GM23338 (cell line): ENCODE measurements around the gene MCTP1. TPM values are rescaled to one million over a fixed set of nuclear protein-coding genes. Genes with fewer than 3 reads are reported as not detected.

Source experiments
- ATAC-seq: fragments of 200-7000 bp; cut with Tn5 transposase; 3 replicates; pipeline ENCODE4 v1.9.1; 2020
- DNase-seq: peaks from one replicate; pipeline ENCODE4 v3.0.0-alpha.2; 2015; ENCODE audit warnings: low spot score
- H2AFZ ChIP-seq: fragments of 200-600 bp; sonication (generic); 2 replicates; pipeline ENCODE4 v1.8.0; 2016; ENCODE audit warnings: antibody characterized with exemption, mild to moderate bottlenecking, moderate library complexity
- H3F3A ChIP-seq: fragments of 200-600 bp; sonication (generic); replicated peaks from 2 replicates; pipeline ENCODE4 v1.8.0; 2017; ENCODE audit warnings: antibody characterized with exemption, mixed run types, low read depth
- H3K27ac ChIP-seq: fragments of 200-600 bp; sonication (generic); 2 replicates; pipeline ENCODE4 v1.6.1; 2016; ENCODE audit warnings: low read depth
- H3K27me3 ChIP-seq: fragments of 200-600 bp; sonication (generic); 2 replicates; pipeline ENCODE4 v1.8.0; 2016; ENCODE audit warnings: mild to moderate bottlenecking, mixed run types, moderate library complexity; ENCODE audit not compliant: insufficient read depth
- H3K36me3 ChIP-seq: fragments of 200-600 bp; sonication (generic); 2 replicates; pipeline ENCODE4 v1.8.0; 2016; ENCODE audit warnings: mild to moderate bottlenecking; ENCODE audit not compliant: insufficient read depth
- H3K4me1 ChIP-seq: fragments of 200-600 bp; sonication (generic); 2 replicates; pipeline ENCODE4 v1.8.0; 2016; ENCODE audit warnings: mild to moderate bottlenecking, moderate library complexity; ENCODE audit not compliant: insufficient read depth
- H3K4me2 ChIP-seq: fragments of 200-600 bp; sonication (generic); 2 replicates; pipeline ENCODE4 v1.7.1; 2017; ENCODE audit warnings: mixed run types
- H3K4me3 ChIP-seq: fragments of 200-600 bp; sonication (generic); 2 replicates; pipeline ENCODE4 v1.6.1; 2016; ENCODE audit warnings: mixed run types
- H3K79me2 ChIP-seq: fragments of 200-600 bp; sonication (generic); replicated peaks from 2 replicates; pipeline ENCODE4 v1.8.0; 2017; ENCODE audit warnings: mild to moderate bottlenecking; ENCODE audit not compliant: insufficient read depth
- H3K9me2 ChIP-seq: fragments of 200-600 bp; sonication (generic); 2 replicates; pipeline ENCODE4 v1.8.0; 2017; ENCODE audit not compliant: insufficient read depth
- H4K20me1 ChIP-seq: fragments of 200-600 bp; sonication (generic); replicated peaks from 2 replicates; pipeline ENCODE4 v1.8.0; 2017; ENCODE audit warnings: mild to moderate bottlenecking; ENCODE audit not compliant: insufficient read depth
- H3K27ac Mint-ChIP-seq: 2 replicates; pipeline ENCODE4 v1.8.0; 2020; ENCODE audit warnings: inconsistent platforms, mild to moderate bottlenecking, moderate library complexity, mixed read lengths
- H3K27me3 Mint-ChIP-seq: 3 replicates; pipeline ENCODE4 v1.8.0; 2022; ENCODE audit warnings: low read depth, mild to moderate bottlenecking, moderate library complexity, mixed read lengths, inconsistent platforms; ENCODE audit not compliant: insufficient read depth, poor library complexity
- H3K36me3 Mint-ChIP-seq: 3 replicates; pipeline ENCODE4 v1.8.0; 2021; ENCODE audit warnings: low read depth, mild to moderate bottlenecking, inconsistent platforms, moderate library complexity, mixed read lengths
- H3K4me1 Mint-ChIP-seq: 3 replicates; pipeline ENCODE4 v1.8.0; 2020; ENCODE audit warnings: mild to moderate bottlenecking, inconsistent platforms, mixed read lengths
- H3K4me3 Mint-ChIP-seq: 3 replicates; pipeline ENCODE4 v1.8.0; 2021; ENCODE audit warnings: moderate library complexity, mild to moderate bottlenecking, inconsistent platforms, mixed read lengths
- H3K9me3 Mint-ChIP-seq: 3 replicates; pipeline ENCODE4 v1.8.0; 2020; ENCODE audit warnings: moderate library complexity, mild to moderate bottlenecking, inconsistent platforms, mixed read lengths
- CREB1 ChIP-seq: fragments of 250-450 bp; sonication (Bioruptor Pico); IDR thresholded peaks from 2 replicates; pipeline ENCODE4 v1.5.0; 2020; ENCODE audit warnings: low read depth, mild to moderate bottlenecking, moderate library complexity
- CTCF ChIP-seq, 2 experiments: fragments of 200-600 bp in 1 of 2; sonication (generic) in 1 of 2; conservative IDR thresholded peaks; 2 replicates each; pipeline versions ENCODE4 v1.5.1 to v1.6.1; 2016 to 2017; ENCODE audit warnings: antibody characterized with exemption in 2 of 2, low read depth in 2 of 2, mild to moderate bottlenecking in 2 of 2, moderate library complexity in 1 of 2
- ETS1 ChIP-seq: IDR thresholded peaks from 2 replicates; pipeline ENCODE4 v1.6.1; 2016; ENCODE audit warnings: antibody characterized with exemption
- EZH2 ChIP-seq: fragments of 200-600 bp; sonication (generic); IDR thresholded peaks from one replicate; pipeline ENCODE4 v1.8.0; 2017; ENCODE audit warnings: antibody characterized with exemption, mild to moderate bottlenecking, low read depth; ENCODE audit not compliant: unreplicated experiment
- EZH2phosphoT487 ChIP-seq: fragments of 200-600 bp; sonication (generic); IDR thresholded peaks from one replicate; pipeline ENCODE4 v1.8.1; 2018; ENCODE audit warnings: antibody characterized with exemption; ENCODE audit not compliant: unreplicated experiment
- JUNB ChIP-seq: IDR thresholded peaks from one replicate; pipeline ENCODE4 v1.6.1; 2016; ENCODE audit warnings: antibody characterized with exemption; ENCODE audit not compliant: unreplicated experiment
- NANOG ChIP-seq: IDR thresholded peaks from 2 replicates; pipeline ENCODE4 v1.6.1; 2016; ENCODE audit warnings: antibody characterized with exemption, borderline replicate concordance
- POLR2AphosphoS5 ChIP-seq: IDR thresholded peaks from 2 replicates; pipeline ENCODE4 v1.6.1; 2016; ENCODE audit warnings: antibody characterized with exemption, low read depth
- REST ChIP-seq: IDR thresholded peaks from one replicate; pipeline ENCODE4 v1.6.1; 2018; ENCODE audit warnings: antibody characterized with exemption; ENCODE audit not compliant: unreplicated experiment
- ZNF114 ChIP-seq: fragments of 250-450 bp; sonication (Bioruptor Pico); IDR thresholded peaks from 2 replicates; pipeline ENCODE4 v1.5.0; 2020; ENCODE audit warnings: mild to moderate bottlenecking, moderate library complexity
- ZNF331 ChIP-seq: fragments of 250-450 bp; sonication (Bioruptor Pico); IDR thresholded peaks from 2 replicates; pipeline ENCODE4 v1.5.0; 2020; ENCODE audit warnings: low read depth, mild to moderate bottlenecking, moderate library complexity
- ZNF462 ChIP-seq: fragments of 250-450 bp; sonication (Bioruptor Pico); IDR thresholded peaks from 2 replicates; pipeline ENCODE4 v1.5.0; 2020; ENCODE audit warnings: mild to moderate bottlenecking, moderate library complexity
- polyA plus RNA-seq: library from polyadenylated mRNA; unstranded; fragments of >200 nt; fragmentation: Nextera tagmentation; extraction: Ambion mirVana; gene quantifications from 2 replicates; pipeline ENCODE4 v1.2.1, GENCODE V29; 2016
- total RNA-seq: library from RNA; depleted of rRNA; stranded (reverse); fragments of >200 nt; shearing (Covaris generic); gene quantifications from 2 replicates; pipeline ENCODE4 v1.2.3, GENCODE V29; 2014

MCTP1 gene
- total and polyA plus RNA-seq, 2 experiments from 2014 or later: 3.7 to 4.2 TPM

- TF ChIP-seq ZNF114 (CRISPR knock-in tag) (no peak), JUNB (no peak), POLR2AphosphoS5 (no peak), CREB1 (CRISPR knock-in tag) (no peak), REST (no peak), EZH2 (no peak), ZNF462 (CRISPR knock-in tag) (no peak), ETS1 (no peak), CTCF (conservative IDR thresholded peaks at IDR 0.05; ENCODE audit: low read depth in 2 of 2) (no peak), ZNF331 (no peak), NANOG (no peak), EZH2phosphoT487 (no peak)
- H3K4me2 ChIP-seq: no peak overlapping the region
- no peaks in the 10 kb centered on the region for H3F3A ChIP-seq
- H3K9me2 ChIP-seq: no peaks in the 10 kb centered on the region
- no peak overlapping the region for H3K4me3 ChIP-seq
- no peak overlapping the region for H2AFZ ChIP-seq
- H3K4me1 ChIP-seq: no peaks in the 10 kb centered on the region
- Mint-ChIP-seq H3K9me3 (no peaks in the 10 kb centered on the region), H3K4me1 (no peaks in the 10 kb centered on the region), H3K4me3 (no peak overlapping the region), H3K36me3 (no peaks in the 10 kb centered on the region), H3K27me3 (no peaks in the 10 kb centered on the region), H3K27ac (no peak overlapping the region)
- H3K79me2 ChIP-seq: no peaks in the 10 kb centered on the region
- H3K36me3 ChIP-seq: no peaks in the 10 kb centered on the region
- ATAC-seq (no peak), DNase-seq (no peak)
- H3K27ac ChIP-seq: no peak overlapping the region
- no peaks in the 10 kb centered on the region for H3K27me3 ChIP-seq
- H4K20me1 ChIP-seq: no peaks in the 10 kb centered on the region
Observed at GRCh38 chr5:95191330-95191729, 93.6 kb downstream of the MCTP1 start.
